HL-60 (cell line): ENCODE measurements around the gene CTSA.

Experiments
- DNase-seq, 2 experiments: peaks; one replicate each; pipeline ENCODE4 v3.0.0-alpha.2; 2010 to 2020; ENCODE audit warnings: low read depth in 1 of 2, low spot score in 1 of 2
- H3K27ac ChIP-seq: fragments of 250-450 bp; sonication (Bioruptor Pico); replicated peaks from 2 replicates; pipeline ENCODE4 v1.5.1; 2020; ENCODE audit warnings: mild to moderate bottlenecking, moderate library complexity
- H3K27me3 ChIP-seq: fragments of 250-450 bp; sonication (Bioruptor Pico); 2 replicates; pipeline ENCODE4 v1.5.1; 2021; ENCODE audit warnings: mild to moderate bottlenecking, moderate library complexity; ENCODE audit not compliant: insufficient read depth, poor library complexity, severe bottlenecking
- H3K4me3 ChIP-seq: replicated peaks from 2 replicates; pipeline ENCODE4 v1.5.1; 2011; ENCODE audit warnings: mild to moderate bottlenecking, control low read depth, low read length; ENCODE audit not compliant: insufficient read depth
- GABPA ChIP-seq: IDR thresholded peaks from 2 replicates; pipeline ENCODE4 v1.6.1; 2012; ENCODE audit warnings: low read depth
- POLR2AphosphoS5 ChIP-seq: IDR thresholded peaks from 2 replicates; pipeline ENCODE4 v1.6.1; 2012; ENCODE audit warnings: low read depth
- REST ChIP-seq: IDR thresholded peaks from 2 replicates; pipeline ENCODE4 v1.6.1; 2012; ENCODE audit warnings: low read depth; ENCODE audit not compliant: insufficient replicate concordance
- SPI1 ChIP-seq: IDR thresholded peaks from 2 replicates; pipeline ENCODE4 v1.6.1; 2012; ENCODE audit warnings: low read depth, mild to moderate bottlenecking, borderline replicate concordance
- TF ChIP-seq, protein P1 (sequence below): IDR thresholded peaks from one replicate; pipeline ENCODE4 v1.5.1; 2011; ENCODE audit warnings: low read length, control low read depth, inconsistent platforms; ENCODE audit not compliant: insufficient read depth

CTSA gene

GRCh38 chr20:45946149-45946970 lies 55.2 kb downstream of the CTSA start:
- no peaks in the 10 kb centered on the region for H3K27me3 ChIP-seq
- H3K4me3 ChIP-seq, result no peak overlapping the region
- peak; percentile 97 for DNase-seq
- TF ChIP-seq POLR2AphosphoS5 (peak; percentile 83), GABPA (0 out of 2 replicates have a peak, but pooled peaks have one; percentile 9), SPI1 (no peak)
- H3K27ac ChIP-seq, result peak overlapping the region; percentile 88

- TF ChIP-seq GABPA (no peak), POLR2AphosphoS5 (no peak), REST (no peak), SPI1 (no peak)
- TF ChIP-seq, protein P1, sequence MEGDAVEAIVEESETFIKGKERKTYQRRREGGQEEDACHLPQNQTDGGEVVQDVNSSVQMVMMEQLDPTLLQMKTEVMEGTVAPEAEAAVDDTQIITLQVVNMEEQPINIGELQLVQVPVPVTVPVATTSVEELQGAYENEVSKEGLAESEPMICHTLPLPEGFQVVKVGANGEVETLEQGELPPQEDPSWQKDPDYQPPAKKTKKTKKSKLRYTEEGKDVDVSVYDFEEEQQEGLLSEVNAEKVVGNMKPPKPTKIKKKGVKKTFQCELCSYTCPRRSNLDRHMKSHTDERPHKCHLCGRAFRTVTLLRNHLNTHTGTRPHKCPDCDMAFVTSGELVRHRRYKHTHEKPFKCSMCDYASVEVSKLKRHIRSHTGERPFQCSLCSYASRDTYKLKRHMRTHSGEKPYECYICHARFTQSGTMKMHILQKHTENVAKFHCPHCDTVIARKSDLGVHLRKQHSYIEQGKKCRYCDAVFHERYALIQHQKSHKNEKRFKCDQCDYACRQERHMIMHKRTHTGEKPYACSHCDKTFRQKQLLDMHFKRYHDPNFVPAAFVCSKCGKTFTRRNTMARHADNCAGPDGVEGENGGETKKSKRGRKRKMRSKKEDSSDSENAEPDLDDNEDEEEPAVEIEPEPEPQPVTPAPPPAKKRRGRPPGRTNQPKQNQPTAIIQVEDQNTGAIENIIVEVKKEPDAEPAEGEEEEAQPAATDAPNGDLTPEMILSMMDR, result no peak
- H3K27me3 ChIP-seq, result no peaks in the 10 kb centered on the region
- no peak overlapping the region for H3K4me3 ChIP-seq
- no peak for DNase-seq
- peak overlapping the region; percentile 88 for H3K27ac ChIP-seq
Observed at GRCh38 chr20:45947110-45947866, 56.2 kb downstream of the CTSA start.

DNA sequence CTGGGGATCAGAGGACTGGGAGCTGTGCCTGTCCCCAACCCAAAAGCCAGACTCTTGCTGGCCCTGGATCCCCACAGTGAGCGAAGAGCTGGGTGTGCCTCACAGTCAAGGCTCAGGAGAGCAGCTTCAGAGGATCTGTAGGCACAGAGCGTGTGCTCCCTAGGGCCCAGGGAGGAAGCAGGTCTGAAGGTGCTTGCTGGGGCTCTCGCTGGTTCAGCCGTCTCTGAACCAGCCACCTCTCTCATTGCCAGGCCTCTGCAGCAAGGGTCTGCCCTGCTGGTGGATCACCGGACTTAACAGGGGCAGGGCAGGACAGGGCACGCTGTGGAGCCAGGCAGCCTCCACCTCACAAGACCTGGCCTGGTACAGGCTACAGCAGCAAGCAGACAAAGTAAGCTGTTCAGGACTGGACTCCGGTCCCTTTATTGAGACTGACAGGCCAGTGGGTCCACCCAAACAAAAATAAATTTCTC lies 57.2 kb downstream of the CTSA start:
- H3K27ac ChIP-seq, result no peak overlapping the region
- no peaks in the 10 kb centered on the region for H3K27me3 ChIP-seq
- no peak overlapping the region for H3K4me3 ChIP-seq
- DNase-seq, result no peak
- no peak; the same call in 1 of the 2 replicates for TF ChIP-seq POLR2AphosphoS5
- TF ChIP-seq SPI1, result no peak
- TF ChIP-seq GABPA, result no peak
- TF ChIP-seq REST, result no peak
- TF ChIP-seq, protein P1, result no peak
